Stomach smooth muscle (tissue), 2 donors: ENCODE measurements around the gene ABHD8.

Experiments used
- H3K27ac ChIP-seq: one replicate; pipeline ENCODE4 v1.7.0; 2013; ENCODE audit warnings: mild to moderate bottlenecking, low read length, inconsistent platforms
- H3K27me3 ChIP-seq, 2 donors: one replicate each; pipeline ENCODE4 v1.7.0; 2013; ENCODE audit warnings: low read length in 2 of 2; ENCODE audit not compliant: insufficient read depth in 2 of 2, control insufficient read depth in 1 of 2
- H3K36me3 ChIP-seq, 2 donors: one replicate each; pipeline ENCODE4 v1.7.0; 2013; ENCODE audit warnings: low read length in 2 of 2; ENCODE audit not compliant: control insufficient read depth in 2 of 2, insufficient read depth in 2 of 2
- H3K4me1 ChIP-seq: one replicate; pipeline ENCODE4 v1.7.0; 2013; ENCODE audit warnings: low read length; ENCODE audit not compliant: control insufficient read depth, insufficient read depth
- H3K4me3 ChIP-seq, 2 donors: one replicate each; pipeline ENCODE4 v1.7.0; 2013; ENCODE audit warnings: low read length in 2 of 2
- H3K9ac ChIP-seq, 2 donors: one replicate each; pipeline ENCODE4 v1.7.0; 2013; ENCODE audit warnings: low read length in 2 of 2, mild to moderate bottlenecking in 1 of 2
- H3K9me3 ChIP-seq, 2 donors: one replicate each; pipeline ENCODE4 v1.7.0; 2013; ENCODE audit warnings: low read length in 2 of 2; ENCODE audit not compliant: control insufficient read depth in 2 of 2
- donor health status: healthy.
- donor health status: Pancreatic carcinoma.

ABHD8 gene

DNA sequence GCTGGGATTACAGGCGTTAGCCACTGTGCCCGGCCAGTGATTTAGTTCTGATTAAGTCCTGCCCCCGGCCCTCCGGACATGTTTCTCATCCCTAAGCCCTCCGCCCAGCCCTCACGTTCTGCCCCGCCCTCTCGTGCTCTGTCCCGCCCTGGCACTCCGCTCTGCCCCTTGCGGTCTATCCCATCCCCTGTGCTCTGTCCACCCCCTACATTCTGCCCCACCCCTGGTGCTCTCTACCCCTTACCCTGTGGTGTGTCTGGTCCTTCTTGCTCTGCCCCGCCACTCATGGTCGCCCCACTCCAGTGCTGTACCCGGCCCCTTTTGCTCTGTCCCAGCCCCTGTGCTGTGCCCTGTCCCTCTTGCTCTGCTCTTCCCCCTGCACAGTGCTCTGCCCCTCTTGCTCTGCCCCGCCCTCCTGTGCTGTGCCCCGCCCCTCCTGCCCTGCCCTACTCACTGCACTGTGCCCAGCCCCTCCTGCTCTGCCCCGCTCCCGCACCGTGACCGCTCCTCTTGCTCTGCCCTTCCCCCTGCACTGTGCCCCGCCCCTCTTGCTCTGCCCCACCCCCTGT, 37.2 kb upstream of the ABHD8 start:
- H3K27me3 ChIP-seq, result no peaks in the 10 kb centered on the region
- no peak overlapping the region for H3K9ac ChIP-seq
- H3K9me3 ChIP-seq, result no peaks in the 10 kb centered on the region
- H3K27ac ChIP-seq, result no peak overlapping the region
- no peaks in the 10 kb centered on the region for H3K36me3 ChIP-seq
- peaks cover 17% of the 10 kb centered on the region for H3K4me1 ChIP-seq
- H3K4me3 ChIP-seq, result no peak overlapping the region

DNA sequence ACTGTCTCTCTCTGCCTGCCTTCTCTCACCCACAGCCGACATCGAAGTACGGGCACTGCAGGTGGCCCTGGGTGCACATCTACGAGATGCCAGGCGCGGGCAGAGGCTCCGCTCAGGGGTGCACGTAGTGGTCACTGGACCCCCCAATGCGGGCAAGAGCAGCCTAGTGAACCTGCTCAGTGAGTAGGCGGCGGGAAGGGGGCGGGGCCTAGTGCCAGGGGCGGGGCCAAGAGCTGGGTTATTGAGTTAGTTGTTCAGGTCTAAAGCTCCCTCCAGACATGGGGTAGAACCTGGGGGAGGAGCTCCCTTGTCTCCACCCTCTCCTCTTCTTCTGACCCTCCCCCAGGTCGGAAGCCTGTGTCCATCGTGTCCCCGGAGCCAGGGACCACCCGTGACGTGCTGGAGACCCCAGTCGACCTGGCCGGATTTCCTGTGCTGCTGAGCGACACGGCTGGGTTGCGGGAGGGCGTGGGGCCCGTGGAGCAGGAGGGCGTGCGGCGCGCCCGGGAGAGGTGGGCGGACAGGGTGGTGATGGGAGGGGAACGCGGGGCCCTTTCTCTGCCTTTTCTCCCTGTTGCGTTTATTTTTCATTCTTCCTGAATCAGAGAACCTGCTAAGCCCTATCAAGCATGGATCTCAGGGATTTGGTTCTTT, 36.0 kb upstream of the ABHD8 start:
- H3K9me3 ChIP-seq, result no peaks in the 10 kb centered on the region
- peaks cover 26% of the 10 kb centered on the region for H3K4me1 ChIP-seq
- H3K9ac ChIP-seq, result no peak overlapping the region
- no peak overlapping the region for H3K27ac ChIP-seq
- H3K27me3 ChIP-seq, result no peaks in the 10 kb centered on the region
- no peak overlapping the region for H3K4me3 ChIP-seq
- no peaks in the 10 kb centered on the region for H3K36me3 ChIP-seq

DNA sequence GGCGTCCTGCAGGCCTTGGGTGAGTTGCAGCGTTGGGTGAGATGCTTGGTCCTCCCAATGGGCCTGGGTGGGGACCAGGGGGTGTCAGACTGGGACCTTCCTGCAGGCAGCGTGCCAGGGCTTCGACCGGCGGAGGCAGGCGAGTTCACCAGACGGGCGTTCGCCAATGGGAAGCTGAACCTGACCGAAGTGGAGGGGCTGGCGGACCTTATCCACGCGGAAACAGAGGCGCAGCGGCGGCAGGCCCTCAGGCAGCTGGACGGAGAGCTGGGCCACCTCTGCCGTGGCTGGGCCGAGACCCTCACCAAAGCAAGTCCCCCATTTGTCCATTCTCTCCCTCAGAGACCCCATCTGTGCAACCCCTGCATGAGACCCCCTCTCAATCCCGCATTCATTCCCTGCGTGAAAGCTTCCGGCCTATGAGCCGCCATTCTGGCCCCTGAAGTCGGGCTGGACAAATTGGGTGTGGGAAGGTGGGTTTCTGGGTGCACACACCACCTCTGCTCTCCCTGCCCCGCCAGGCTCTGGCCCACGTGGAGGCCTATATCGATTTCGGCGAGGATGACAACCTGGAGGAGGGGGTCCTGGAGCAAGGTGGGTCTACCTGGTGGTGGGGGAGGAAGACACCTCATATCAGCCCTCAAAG, 35.3 kb upstream of the ABHD8 start:
- H3K9me3 ChIP-seq, result no peaks in the 10 kb centered on the region
- no peaks in the 10 kb centered on the region for H3K36me3 ChIP-seq
- H3K4me1 ChIP-seq, result peaks cover 33% of the 10 kb centered on the region
- H3K27ac ChIP-seq, result no peak overlapping the region
- H3K4me3 ChIP-seq, result peak overlapping the region; percentile 95 to 99
- H3K9ac ChIP-seq, result peak overlapping the region in 1 of 2 donors; percentile 83
- no peaks in the 10 kb centered on the region for H3K27me3 ChIP-seq

DNA sequence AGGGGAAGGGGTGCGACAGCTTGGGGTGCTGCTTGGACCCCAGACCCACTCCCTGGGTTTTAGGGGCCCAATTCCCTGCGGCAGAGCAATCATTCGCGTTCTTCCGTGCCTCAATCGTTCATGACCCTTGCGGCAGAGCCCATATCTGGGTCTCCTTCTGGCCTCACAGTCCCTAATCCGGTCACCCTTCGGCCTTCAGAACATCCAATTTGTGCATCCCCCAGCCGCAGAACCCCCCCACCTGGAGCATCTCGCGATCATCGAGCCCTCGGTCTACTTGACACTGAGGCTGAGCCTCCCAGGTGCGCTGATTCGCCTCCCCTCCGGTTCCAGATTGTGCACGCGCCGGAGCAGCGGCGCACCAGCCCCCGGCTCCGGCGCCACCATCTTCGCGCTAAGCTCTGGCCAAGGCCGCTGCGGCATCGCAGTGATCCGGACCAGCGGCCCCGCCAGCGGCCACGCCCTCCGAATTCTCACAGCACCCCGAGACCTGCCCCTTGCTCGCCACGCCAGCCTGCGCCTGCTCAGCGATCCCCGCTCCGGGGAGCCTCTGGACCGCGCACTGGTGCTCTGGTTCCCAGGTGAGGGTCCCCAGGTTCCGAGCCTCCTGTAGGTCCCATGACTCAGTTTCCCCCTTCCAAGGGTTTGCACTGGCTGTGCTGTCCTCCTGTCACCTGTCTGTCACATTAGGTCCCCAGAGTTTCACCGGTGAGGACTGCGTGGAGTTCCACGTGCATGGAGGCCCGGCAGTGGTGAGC, 34.6 kb upstream of the ABHD8 start:
- H3K4me1 ChIP-seq, result peaks cover 33% of the 10 kb centered on the region
- peak overlapping the region; percentile 80 to 83 for H3K9ac ChIP-seq
- no peaks in the 10 kb centered on the region for H3K27me3 ChIP-seq
- no peaks in the 10 kb centered on the region for H3K36me3 ChIP-seq
- no peaks in the 10 kb centered on the region for H3K9me3 ChIP-seq
- H3K27ac ChIP-seq, result peak overlapping the region; percentile 96
- H3K4me3 ChIP-seq, result peak overlapping the region; percentile 95 to 99

DNA sequence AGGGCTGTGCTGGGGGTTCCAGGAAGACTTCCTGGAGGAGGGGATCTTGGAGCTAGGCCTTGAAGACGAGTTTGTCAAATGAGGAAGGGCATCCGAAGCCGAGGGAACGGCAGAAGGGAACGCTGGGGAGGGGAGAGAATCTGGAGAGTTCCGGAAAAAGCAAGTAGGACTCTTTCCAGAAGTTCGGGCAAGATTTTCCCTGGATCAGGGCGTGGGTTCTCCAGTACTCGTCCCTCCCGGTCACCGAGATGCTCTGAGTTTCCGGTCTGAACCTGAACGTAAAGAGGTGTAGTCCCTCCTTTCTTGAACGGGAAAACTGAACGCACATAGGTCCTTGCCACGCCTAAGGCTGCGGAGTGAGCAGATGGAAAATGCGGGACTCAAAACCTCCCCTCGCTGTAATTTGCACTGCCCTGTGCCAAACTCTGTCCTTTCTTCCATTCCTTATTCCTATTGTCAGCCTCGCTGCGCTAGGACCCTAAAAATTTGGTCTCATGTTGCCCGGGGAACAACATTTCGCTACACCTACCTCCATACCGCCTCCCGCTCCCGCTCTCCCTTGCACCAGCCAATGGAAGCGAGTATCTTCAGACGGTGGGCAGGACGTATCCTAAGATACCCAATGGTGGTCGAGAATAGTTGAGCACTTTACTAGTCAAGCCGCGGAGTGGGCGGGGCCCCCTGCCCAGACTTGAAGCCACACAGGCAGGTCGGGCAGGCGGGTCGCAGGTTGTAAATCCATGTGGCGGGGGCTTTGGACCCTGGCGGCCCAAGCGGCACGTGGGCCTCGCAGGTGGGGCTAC, 33.8 kb upstream of the ABHD8 start, which contains the start of gene GTPBP3:
GTPBP3 (plus strand) TSS at position 682 of the 803 bp plus-strand sequence; CDS start at position 741, 59 bp downstream.
- Histone ChIP-seq H3K9ac (peak within 1 kb of the TSS; percentile 83 to 94), H3K27me3 (no peaks in the 10 kb centered on the region), H3K4me1 (peaks cover 33% of the 10 kb centered on the region)

DNA sequence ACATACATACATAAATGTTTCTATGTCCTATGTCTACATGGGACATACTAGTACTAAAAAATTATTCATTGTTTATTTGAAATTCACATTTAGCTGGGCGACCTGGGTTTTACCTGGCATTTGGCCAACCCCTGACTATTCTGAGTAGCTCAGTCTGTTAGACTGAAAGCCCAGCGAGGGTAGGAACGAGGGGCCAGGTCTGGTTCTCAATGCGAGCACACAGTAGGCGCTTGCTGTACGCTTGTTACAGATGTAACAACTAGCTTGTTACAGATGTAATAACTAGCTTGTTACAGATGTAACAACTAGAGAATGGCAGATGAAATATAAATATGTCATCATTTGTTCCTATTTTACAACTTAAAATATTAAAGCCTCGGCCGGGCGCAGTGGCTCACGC, 32.4 kb upstream of the ABHD8 start:
- Histone ChIP-seq H3K27ac (no peak overlapping the region), H3K9ac (no peak overlapping the region), H3K9me3 (no peaks in the 10 kb centered on the region), H3K4me3 (peak overlapping the region; percentile 68 to 81), H3K36me3 (no peaks in the 10 kb centered on the region), H3K4me1 (peaks cover 33% of the 10 kb centered on the region), H3K27me3 (no peaks in the 10 kb centered on the region)

More for the DNA sequence above, 33.8 kb upstream of the ABHD8 start, which contains the start of gene GTPBP3:
- Histone ChIP-seq H3K27ac (peak within 1 kb of the TSS; percentile 96), H3K36me3 (no peaks in the 10 kb centered on the region), H3K9me3 (no peaks in the 10 kb centered on the region), H3K4me3 (peak within 1 kb of the TSS; percentile 95 to 99)

DNA sequence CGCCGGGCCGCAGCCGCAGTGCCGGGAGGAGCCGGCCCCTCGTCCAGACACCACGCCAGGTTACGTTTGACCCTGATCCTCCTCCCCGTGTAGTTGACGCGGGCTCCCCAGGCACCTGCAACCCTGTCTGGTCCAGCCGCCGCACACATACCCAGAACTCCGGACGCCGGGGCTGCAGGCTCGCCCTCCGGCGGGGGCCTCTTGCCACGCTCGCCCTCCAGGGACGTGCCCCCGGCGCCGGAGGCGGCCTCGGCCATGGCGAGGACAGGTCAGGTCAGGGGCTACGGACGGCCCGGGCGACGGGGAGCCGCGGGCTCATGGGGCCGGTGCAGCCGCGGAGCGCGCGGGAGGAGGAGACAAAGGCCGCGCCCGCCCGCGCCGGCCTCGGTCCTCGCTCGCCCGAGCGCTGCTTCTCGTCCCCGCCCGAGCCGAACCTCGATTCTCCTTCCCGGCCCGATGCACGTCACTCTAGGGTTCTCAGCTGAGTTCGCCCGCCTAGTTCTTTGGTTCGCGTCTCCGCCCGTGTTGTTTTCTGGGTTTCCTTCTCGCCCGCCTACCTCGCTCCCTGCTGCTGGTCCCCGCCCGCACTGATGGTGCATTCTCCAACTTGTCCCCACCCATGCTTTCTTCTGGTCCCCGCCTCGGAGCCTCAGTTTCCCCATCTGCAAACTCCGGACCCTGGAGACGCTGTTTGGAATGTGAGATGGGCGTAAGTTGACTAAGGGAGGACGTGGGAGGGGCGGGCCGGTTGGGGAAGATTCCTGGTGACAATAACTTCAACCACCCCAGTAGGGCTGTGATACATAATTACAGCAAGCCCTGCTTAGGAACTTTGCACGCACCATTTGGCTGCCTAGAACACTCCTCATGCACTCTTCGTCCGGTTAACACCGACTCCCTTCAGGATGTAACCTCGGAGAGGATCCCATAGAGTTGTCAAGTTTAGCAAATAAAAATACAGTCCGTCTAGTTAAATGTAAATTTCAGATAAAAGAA, 31.5 kb upstream of the ABHD8 start, which contains the start of gene ANO8:
ANO8 (minus strand) TSS at position 442 of the 996 bp plus-strand sequence; CDS start at position 257, 185 bp downstream.
- Histone ChIP-seq H3K9me3 (no peaks in the 10 kb centered on the region), H3K27me3 (peaks cover 0 to 7% of the 10 kb centered on the region in 2 donors), H3K9ac (peak within 1 kb of the TSS; percentile 62 to 64), H3K36me3 (peaks cover 0 to 2% of the 10 kb centered on the region in 2 donors), H3K27ac (no peak within 1 kb of the TSS), H3K4me1 (peaks cover 33% of the 10 kb centered on the region), H3K4me3 (peak within 1 kb of the TSS; percentile 68 to 81)

DNA sequence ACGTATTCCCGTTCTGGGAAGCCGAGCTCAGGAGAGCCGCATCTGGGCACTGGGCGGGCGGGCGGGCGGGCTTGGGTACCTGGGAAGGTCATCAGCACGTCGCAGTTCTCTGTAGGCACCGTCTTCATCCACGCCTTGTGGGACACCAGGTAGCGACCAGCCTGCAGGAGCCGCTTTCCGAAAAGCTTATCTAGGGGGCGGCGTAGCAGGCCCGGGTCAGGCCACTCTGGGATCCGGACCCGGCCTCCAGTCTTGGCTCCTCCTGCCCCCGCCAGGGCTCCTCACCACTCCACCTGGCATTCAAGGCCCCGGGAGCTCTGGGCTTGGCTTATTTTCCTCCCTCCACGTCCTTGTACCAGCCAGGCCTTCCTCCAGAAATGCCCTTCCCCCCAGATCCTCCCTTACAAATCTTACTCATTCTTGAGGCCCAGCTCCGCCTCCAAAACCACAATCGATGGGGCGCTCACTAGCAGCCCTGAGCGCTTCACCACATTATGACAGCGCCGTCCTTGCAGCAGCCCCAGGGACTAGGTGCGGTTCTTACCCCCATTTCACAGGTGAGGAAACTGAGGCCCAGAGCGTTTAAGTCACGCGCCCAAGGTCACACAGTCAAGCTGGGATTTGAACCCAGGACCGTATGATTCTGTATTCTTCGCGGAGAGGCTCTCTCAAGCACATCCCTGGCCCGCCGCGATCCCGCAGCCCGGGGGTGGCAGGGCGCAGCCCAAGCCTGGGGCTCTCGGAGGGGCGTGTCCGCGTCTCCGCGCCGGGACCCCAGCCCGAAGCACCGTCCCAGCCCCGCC, 30.6 kb upstream of the ABHD8 start:
- Histone ChIP-seq H3K9ac (peak overlapping the region; percentile 58 to 64), H3K4me3 (peak overlapping the region; percentile 67 to 81), H3K9me3 (no peaks in the 10 kb centered on the region), H3K4me1 (peaks cover 42% of the 10 kb centered on the region), H3K27ac (no peak overlapping the region), H3K27me3 (peaks cover 0 to 16% of the 10 kb centered on the region in 2 donors), H3K36me3 (peaks cover 0 to 2% of the 10 kb centered on the region in 2 donors)
